HG02588 (cell line): ENCODE measurements around the gene PARVB.
"Not testable (repeated sequence)": the region's sequence is repeated elsewhere in the genome, so short reads cannot be mapped to it uniquely, and the experiment has no call there.

Source experiments
- ATAC-seq: cut with Tn5 transposase; IDR thresholded peaks from one replicate; pipeline ENCODE4 v1.9.1; 2021; ENCODE audit warnings: mild to moderate bottlenecking, moderate library complexity; ENCODE audit not compliant: unreplicated experiment

PARVB gene

GRCh38 chr22:43996170-43996980 lies 27.7 kb upstream of the PARVB start:
- ATAC-seq = peak; percentile 65

- ATAC-seq = no peak
These were observed 27.2 kb upstream of the PARVB start for GRCh38 chr22:43996981-43997265.

- no peak for ATAC-seq
These were observed 25.3 kb upstream of the PARVB start for GRCh38 chr22:43998679-43999264.

GRCh38 chr22:43999378-43999777 lies 24.7 kb upstream of the PARVB start:
- ATAC-seq = no peak

- ATAC-seq = no peak
These were observed 24.0 kb upstream of the PARVB start for GRCh38 chr22:44000123-44000522.

GRCh38 chr22:44001521-44001920 lies 22.6 kb upstream of the PARVB start:
- ATAC-seq = no peak

- no peak for ATAC-seq
These were observed 21.8 kb upstream of the PARVB start for GRCh38 chr22:44002324-44002723.

GRCh38 chr22:44002997-44003396 lies 21.1 kb upstream of the PARVB start:
- ATAC-seq = no peak

- no peak for ATAC-seq
These were observed 20.5 kb upstream of the PARVB start for GRCh38 chr22:44003405-44004103.

- no peak for ATAC-seq
These were observed 20.0 kb upstream of the PARVB start for GRCh38 chr22:44004104-44004460.

- ATAC-seq = no peak
These were observed 18.6 kb upstream of the PARVB start for GRCh38 chr22:44005524-44005923.

GRCh38 chr22:44012162-44012561 lies 11.9 kb upstream of the PARVB start:
- ATAC-seq = no peak

- ATAC-seq = no peak
These were observed 11.5 kb upstream of the PARVB start for GRCh38 chr22:44012591-44012990.

GRCh38 chr22:44014241-44014640 lies 9.9 kb upstream of the PARVB start:
- no peak for ATAC-seq

- ATAC-seq = not testable (repeated sequence)
These were observed 7.5 kb upstream of the PARVB start for GRCh38 chr22:44016586-44016985.

- no peak for ATAC-seq
These were observed 5.5 kb upstream of the PARVB start for GRCh38 chr22:44018594-44018993.

- no peak for ATAC-seq
These were observed 4.7 kb upstream of the PARVB start for GRCh38 chr22:44019416-44019815.

GRCh38 chr22:44019846-44020245 lies 4.3 kb upstream of the PARVB start:
- ATAC-seq = no peak

GRCh38 chr22:44020981-44021380 lies 3.1 kb upstream of the PARVB start:
- no peak for ATAC-seq

GRCh38 chr22:44023404-44024287 lies 456 bp upstream of the PARVB start:
- ATAC-seq = no peak
